Testis (tissue), 3 donors: ENCODE measurements around the gene CTPS2. TPM values are rescaled to one million over a fixed set of nuclear protein-coding genes. Genes with fewer than 3 reads are reported as not detected.

Experiments
- DNase-seq: peaks from one replicate; pipeline ENCODE4 v3.0.0-alpha.2; 2019
- H3K27ac ChIP-seq, 2 donors: fragments of 200-600 bp; sonication (generic); one replicate each; pipeline ENCODE4 v1.5.1; 2019
- H3K27me3 ChIP-seq: fragments of 200-600 bp; sonication (generic); one replicate; pipeline ENCODE4 v1.5.1; 2019
- H3K36me3 ChIP-seq: fragments of 200-600 bp; sonication (generic); one replicate; pipeline ENCODE4 v1.5.1; 2017; ENCODE audit warnings: low read depth; ENCODE audit errors: missing control alignments
- H3K4me1 ChIP-seq: fragments of 200-600 bp; sonication (generic); one replicate; pipeline ENCODE4 v1.5.1; 2019
- H3K4me3 ChIP-seq, 2 donors: fragments of 200-600 bp; sonication (generic); one replicate each; pipeline ENCODE4 v1.5.1; 2017 to 2019
- H3K9me3 ChIP-seq: fragments of 200-600 bp; sonication (generic); one replicate; pipeline ENCODE4 v1.5.1; 2017
- CTCF ChIP-seq, 3 experiments: fragments of 450-650 bp in 2 of 3; fragments of 200-600 bp in 1 of 3; sonication (generic) in 1 of 3; IDR thresholded peaks; one replicate each; pipeline ENCODE4 v1.5.1; 2016 to 2019; ENCODE audit warnings: antibody characterized with exemption in 3 of 3, mild to moderate bottlenecking in 2 of 3, moderate library complexity in 1 of 3
- POLR2A ChIP-seq: fragments of 450-650 bp; IDR thresholded peaks from one replicate; pipeline ENCODE4 v1.6.1; 2017; ENCODE audit warnings: antibody characterized with exemption, mild to moderate bottlenecking, moderate library complexity
- WGBS, 2 donors: methylation state at CpG; one replicate each; pipeline ENCODE4 v1.1.5; 2018; 5-methylcytosine and 5-hydroxymethylcytosine counted together
- intact Hi-C: fragments of 100-400 bp; cut with DNase I; formaldehyde crosslinking; loops from one replicate; pipeline ENCODE4 v1.15.1; 2023; ENCODE audit warnings: low total_unique reads
- polyA plus RNA-seq: library from polyadenylated mRNA; stranded (reverse); fragments of 350-450 nt; fragmentation: Illumina TruSeq; extraction: RNeasy Lipid Tissue Mini Kit (QIAGEN cat#74804); gene quantifications from one replicate; pipeline ENCODE4 v1.2.3, GENCODE V29; 2014; ENCODE audit warnings: low read depth, low replicate concordance; ENCODE audit not compliant: insufficient read depth
- total RNA-seq, 2 donors: library from RNA; depleted of rRNA; stranded (reverse); fragments of >200 nt; gene quantifications; one replicate each; pipeline ENCODE4 v1.2.3, GENCODE V29; 2016

CTPS2 gene
- total and polyA plus RNA-seq, 3 donors from 2014 or later = 3.2 to 9.7 (median 9.5) TPM

GRCh38 chrX:16696956-16697355 is 15.5 kb downstream of the CTPS2 start:
- Histone ChIP-seq H3K4me1 (no peaks in the 10 kb centered on the region), H3K27ac (no peak overlapping the region), H3K27me3 (no peaks in the 10 kb centered on the region), H3K36me3 (no peaks in the 10 kb centered on the region), H3K9me3 (no peaks in the 10 kb centered on the region), H3K4me3 (no peak overlapping the region)
- WGBS, 2 donors = 56 to 62% methylated on average over 3 of the region's 3 CpGs
- TF ChIP-seq CTCF (IDR thresholded peaks at IDR 0.05) (no peak), POLR2A (no peak)
- intact Hi-C loops = no loop called here
- DNase-seq = no peak

- no peaks in the 10 kb centered on the region for H3K27me3 ChIP-seq
- H3K4me3 ChIP-seq = no peak overlapping the region
- TF ChIP-seq POLR2A (no peak), CTCF (IDR thresholded peaks at IDR 0.05) (peak; percentile 63 to 79 (median 64))
- H3K4me1 ChIP-seq = no peaks in the 10 kb centered on the region
- 32 to 47% methylated on average over 10 of the region's 10 CpGs for WGBS, 2 donors
- intact Hi-C loops = no loop called here
- no peak overlapping the region for H3K27ac ChIP-seq
- no peaks in the 10 kb centered on the region for H3K36me3 ChIP-seq
- DNase-seq = peak; percentile 81
- no peaks in the 10 kb centered on the region for H3K9me3 ChIP-seq
Measured at GRCh38 chrX:16695079-16695676, 17.3 kb downstream of the CTPS2 start.

GRCh38 chrX:16687514-16687913 is 25.0 kb downstream of the CTPS2 start:
- no peak overlapping the region for H3K27ac ChIP-seq
- H3K4me3 ChIP-seq = no peak overlapping the region
- no peak for TF ChIP-seq CTCF (IDR thresholded peaks at IDR 0.05)
- no peak for TF ChIP-seq POLR2A
- intact Hi-C loops = no loop called here
- 89 to 100% methylated on average over 3 of the region's 3 CpGs for WGBS, 2 donors
- no peaks in the 10 kb centered on the region for H3K4me1 ChIP-seq
- no peaks in the 10 kb centered on the region for H3K27me3 ChIP-seq
- no peaks in the 10 kb centered on the region for H3K9me3 ChIP-seq
- no peak for DNase-seq
- no peaks in the 10 kb centered on the region for H3K36me3 ChIP-seq

- H3K4me1 ChIP-seq = no peaks in the 10 kb centered on the region
- H3K36me3 ChIP-seq = no peaks in the 10 kb centered on the region
- H3K27me3 ChIP-seq = no peaks in the 10 kb centered on the region
- TF ChIP-seq CTCF (IDR thresholded peaks at IDR 0.05) (no peak), POLR2A (no peak)
- no peak overlapping the region for H3K27ac ChIP-seq
- no peaks in the 10 kb centered on the region for H3K9me3 ChIP-seq
- DNase-seq = no peak
- WGBS, 2 donors = 85 to 99% methylated on average over 6 to 7 of the region's 7 CpGs
- H3K4me3 ChIP-seq = no peak overlapping the region
- intact Hi-C loops = no loop called here
Measured at GRCh38 chrX:16683007-16683664, 29.3 kb downstream of the CTPS2 start.

GRCh38 chrX:16678689-16679088 is 33.8 kb downstream of the CTPS2 start:
- WGBS, 2 donors = 61 to 71% methylated on average over 11 of the region's 11 CpGs
- Histone ChIP-seq H3K4me1 (no peaks in the 10 kb centered on the region), H3K4me3 (no peak overlapping the region), H3K27ac (no peak overlapping the region), H3K9me3 (no peaks in the 10 kb centered on the region), H3K36me3 (no peaks in the 10 kb centered on the region), H3K27me3 (no peaks in the 10 kb centered on the region)
- no peak for TF ChIP-seq POLR2A
- TF ChIP-seq CTCF (IDR thresholded peaks at IDR 0.05) = no peak
- peak; percentile 57 for DNase-seq
- intact Hi-C loops = no loop called here
